GM21381 (cell line): ENCODE measurements around the gene IGFBP2.
"Not testable (repeated sequence)": the region's sequence is repeated elsewhere in the genome, so short reads cannot be mapped to it uniquely, and the experiment has no call there.

Experiments
- ATAC-seq: cut with Tn5 transposase; IDR thresholded peaks from one replicate; pipeline ENCODE4 v1.9.1; 2021; ENCODE audit warnings: mild to moderate bottlenecking, moderate library complexity; ENCODE audit not compliant: unreplicated experiment

IGFBP2 gene, protein sequence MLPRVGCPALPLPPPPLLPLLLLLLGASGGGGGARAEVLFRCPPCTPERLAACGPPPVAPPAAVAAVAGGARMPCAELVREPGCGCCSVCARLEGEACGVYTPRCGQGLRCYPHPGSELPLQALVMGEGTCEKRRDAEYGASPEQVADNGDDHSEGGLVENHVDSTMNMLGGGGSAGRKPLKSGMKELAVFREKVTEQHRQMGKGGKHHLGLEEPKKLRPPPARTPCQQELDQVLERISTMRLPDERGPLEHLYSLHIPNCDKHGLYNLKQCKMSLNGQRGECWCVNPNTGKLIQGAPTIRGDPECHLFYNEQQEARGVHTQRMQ

DNA sequence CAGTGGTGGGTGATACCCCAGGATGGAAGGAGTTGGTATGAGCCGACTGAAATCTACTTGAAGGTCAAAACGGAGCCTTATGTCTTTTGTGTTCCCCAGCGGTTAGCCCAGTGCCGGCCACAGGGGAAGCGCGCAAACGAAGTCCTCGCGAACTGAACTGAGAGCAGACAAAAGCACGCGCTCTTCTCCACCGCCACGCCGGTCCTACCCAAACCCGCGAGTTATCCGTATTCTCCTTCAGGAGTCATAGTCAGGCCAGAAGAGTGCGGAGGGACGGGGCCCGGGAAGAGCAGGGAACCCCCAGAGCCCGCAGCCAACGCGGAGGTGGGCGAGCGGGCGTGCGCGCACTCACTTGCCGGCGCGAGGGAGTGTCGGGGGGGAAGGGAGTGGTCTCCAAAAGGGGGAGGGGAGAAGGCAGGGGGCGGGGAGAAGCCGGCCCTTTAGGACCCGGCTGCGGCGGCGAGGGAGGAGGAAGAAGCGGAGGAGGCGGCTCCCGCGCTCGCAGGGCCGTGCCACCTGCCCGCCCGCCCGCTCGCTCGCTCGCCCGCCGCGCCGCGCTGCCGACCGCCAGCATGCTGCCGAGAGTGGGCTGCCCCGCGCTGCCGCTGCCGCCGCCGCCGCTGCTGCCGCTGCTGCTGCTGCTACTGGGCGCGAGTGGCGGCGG is at the start of gene IGFBP2:
Gene IGFBP2 (plus strand): TSS at position 469 of the 664 bp plus-strand sequence. CDS start 104 bp downstream, at position 573.
- ATAC-seq = no peak

DNA sequence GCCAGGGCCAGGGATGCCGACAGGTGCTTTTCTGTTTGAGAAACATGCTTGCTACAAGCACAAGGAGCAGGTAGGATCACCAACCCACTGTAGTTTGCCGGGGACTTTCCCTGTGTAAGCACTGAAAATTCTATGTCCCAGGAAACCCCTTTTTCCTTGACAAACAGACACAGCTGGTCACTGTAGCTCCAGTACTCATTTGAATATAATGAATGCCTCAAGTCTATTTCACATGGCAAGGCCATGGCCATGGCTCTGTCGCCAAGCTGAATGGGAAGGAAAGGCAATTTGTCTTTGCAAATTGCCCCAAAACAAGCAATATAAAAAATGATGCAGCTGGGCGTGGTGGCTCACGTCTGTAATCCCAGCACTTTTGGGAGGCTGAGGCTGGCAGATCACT is 49.6 kb upstream of the IGFBP2 start:
- ATAC-seq = no peak

DNA sequence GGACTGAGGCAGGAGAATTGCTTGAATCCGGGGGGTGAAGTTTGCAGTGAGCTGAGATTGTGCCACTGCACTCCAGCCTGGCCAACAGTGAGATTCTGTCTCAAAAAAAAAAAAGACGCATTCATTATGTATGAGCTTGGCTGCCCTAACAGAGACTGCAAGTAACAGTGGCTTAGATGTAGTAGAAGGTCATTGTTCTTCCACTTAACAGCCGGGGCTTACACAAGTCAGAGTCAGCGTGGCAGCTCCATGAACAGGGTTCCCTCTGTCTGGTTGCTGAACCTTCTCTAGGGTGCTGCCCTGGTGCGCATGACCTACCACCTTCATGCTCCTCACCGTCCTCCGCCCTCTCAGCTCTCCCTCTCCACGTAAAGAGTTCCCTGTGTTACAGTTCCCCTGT is 49.1 kb upstream of the IGFBP2 start:
- ATAC-seq = no peak

DNA sequence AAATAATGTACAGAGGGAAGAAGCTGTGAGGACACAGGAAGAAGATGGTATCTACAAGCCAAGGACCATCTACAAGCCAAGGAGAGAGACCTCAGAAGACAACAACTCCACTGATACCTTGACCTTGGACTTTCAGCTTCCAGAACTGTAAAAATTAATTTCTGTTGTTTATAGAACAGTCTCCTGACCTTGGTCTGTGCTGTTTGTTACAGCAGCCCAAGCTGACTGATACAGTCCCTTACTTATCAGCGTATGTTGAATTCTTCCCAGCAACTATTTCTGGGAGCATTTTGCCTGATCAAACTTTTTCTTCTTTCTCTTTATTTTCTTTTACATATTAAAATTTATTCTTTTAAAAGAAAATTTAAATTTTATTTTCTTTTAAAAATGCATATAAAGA is 47.8 kb upstream of the IGFBP2 start:
- ATAC-seq = no peak

DNA sequence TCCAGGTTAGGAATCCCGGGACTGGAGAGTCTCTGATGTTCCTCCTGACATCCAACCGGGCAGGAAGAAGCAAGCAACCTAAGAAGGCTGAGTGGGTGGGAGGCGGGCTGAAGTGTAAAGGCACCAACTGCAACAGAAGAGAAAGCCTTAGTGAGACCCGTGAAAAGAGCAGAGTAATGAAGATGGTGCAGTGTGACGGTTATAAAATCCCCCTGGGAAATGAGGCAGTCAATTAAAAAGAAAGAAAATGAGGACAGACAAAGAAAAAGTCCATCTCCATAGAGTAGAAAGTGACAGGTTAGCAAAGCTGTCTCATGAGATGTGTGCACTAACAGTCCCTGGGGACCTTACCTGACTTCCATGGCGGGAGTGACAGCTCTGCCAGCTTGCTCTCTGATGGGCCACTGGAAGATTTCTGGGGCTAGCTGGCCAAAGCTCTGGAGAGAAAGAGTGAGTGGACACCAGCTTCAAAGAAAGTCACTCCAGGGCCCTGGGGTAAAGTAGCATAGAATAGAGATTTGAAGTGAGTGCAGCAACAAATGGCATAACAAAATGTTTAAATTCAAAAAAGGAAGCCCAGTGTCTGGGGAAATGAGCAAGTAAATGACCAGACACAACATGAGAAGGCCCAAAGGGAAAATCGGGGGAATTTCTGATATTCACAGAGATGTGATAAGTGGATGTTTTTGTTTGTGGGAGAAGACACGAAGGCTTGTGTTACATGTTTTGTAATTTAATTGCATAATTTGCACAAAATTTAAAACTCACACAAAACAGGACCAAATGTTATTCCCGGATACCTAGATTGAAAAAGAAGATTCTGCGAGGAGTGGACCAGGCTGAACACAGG is 44.1 kb upstream of the IGFBP2 start:
- ATAC-seq = no peak

DNA sequence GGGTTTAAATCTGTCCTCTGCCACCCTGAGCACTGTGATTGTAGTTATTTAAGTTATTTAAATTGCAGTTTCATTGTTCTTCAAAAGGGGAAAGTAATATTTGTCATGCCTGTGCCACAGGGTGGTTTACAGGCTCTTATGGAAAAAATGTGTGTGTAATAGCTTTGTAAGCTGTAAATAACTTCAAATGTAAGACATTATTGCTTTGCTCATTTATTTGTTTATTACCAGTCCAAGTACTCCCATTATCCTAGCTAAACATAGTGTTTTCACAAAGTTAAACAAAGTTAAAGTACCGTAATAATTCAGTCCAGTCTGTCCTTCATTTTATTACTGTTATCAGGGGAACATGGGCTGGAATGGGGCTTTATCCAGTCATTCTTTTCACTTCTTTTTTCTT is 43.4 kb upstream of the IGFBP2 start:
- no peak for ATAC-seq

DNA sequence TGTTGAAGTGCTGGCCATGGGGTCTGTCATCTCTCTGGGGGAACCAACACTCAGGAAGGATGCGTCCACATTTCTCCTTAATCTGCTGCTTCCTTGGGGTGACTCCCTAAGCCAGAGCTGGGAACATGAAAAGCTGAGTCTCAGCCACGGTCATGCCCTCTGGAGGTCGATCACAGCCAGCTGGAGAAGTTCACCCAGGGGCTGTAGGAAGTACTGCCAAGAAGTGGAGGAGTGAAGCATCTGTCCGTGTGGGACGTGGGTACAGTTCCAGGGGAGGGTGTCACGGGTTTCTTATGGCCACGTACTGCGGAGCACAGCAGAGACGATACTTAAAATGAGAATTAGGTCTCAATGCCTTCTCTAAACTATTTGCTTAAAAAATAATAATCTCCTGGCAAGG is 42.4 kb upstream of the IGFBP2 start:
- ATAC-seq = no peak

DNA sequence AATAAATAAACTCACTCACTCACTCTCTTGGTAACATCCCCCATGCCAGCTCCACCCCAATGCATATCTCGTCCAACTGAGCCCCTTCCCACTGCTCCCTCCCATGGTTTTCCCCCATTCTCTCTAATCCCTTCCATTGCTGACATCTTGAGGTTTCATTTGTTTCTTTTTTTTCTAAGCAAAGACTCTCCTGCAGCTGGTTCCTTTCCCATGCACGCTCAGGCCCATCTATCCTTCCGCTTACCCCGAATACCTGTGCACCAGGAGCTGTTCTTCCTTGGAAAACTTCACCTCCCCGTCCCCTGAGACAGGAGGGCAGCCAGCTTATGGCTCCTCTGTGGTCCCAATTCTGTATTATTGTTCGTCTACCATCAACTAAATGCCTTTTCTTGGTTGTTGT is 41.7 kb upstream of the IGFBP2 start:
- no peak for ATAC-seq

DNA sequence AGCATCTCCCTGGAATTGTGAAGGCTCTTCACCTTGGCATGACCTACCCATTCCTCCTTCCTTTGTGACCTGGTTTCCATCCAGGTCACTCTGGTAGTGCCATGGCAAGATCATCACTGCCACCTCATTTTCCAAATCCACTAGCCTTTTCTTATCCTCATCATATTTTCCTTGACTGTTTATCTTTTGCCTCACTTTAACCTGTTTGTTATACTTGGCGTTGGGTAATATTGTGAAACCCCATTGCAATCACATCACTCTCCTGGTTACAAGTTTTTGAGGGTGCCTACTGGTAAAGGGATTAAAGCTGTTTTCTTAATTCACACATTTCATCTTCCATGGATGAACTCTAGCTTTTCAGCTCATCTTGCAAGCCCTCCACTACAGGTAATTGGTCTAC is 39.1 kb upstream of the IGFBP2 start:
- no peak for ATAC-seq

DNA sequence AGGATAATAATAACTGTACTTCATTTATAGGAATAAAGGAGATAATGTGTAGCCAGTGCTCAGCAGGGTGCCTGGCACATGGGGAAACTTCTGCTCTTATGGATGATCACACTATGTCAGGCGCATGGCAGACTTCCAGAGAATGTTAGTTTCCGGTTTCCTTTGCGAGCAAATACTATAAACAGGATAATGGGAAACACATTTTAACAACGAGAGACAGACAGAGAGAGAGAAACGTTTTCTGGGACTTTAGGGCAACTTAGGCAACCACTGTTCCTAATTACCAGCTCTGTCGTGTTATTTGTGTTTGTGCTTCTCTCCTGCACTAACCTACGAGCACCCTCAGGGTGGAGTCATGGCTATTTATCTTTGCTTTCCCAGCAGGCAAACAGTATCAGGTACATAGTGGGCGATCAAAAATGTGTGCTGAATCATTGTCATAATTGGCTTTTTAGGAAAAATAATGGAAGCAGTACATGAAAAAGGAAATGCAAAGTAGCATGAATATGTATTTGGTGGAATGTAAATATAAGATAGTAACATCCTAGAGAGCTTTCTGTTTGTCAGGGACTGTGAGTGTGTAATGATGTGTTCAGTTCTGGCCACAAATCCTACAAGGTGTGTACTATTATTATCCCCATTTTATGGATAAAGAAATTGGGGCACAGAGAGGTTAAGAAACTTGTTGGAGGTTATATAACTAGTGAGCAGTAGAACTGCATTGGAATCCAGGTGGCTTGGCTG is 36.8 kb upstream of the IGFBP2 start:
- no peak for ATAC-seq

DNA sequence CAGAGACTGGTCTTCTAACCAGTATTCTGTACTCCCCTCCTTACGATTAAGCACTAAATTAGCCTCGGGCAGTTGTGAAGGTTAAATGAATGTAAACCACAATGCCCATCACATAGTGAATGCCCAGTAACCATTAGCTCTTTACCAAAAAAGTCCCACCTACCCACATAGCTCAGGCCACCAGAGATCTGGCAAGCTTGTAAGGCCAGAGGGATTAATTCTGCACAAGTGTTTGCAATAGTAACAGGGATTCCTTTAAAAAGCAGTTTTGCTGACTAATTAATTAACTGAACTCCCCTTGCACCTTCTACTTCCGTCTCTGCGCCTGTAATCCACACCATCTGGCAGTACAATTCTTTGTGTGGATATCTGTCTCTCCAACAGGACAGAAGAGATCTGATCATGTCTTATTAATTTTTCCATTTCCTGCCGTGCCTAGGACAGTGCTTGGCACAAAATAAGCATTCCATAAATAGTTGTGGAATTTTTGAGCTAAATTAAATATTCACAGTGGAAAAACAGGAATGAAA is 36.2 kb upstream of the IGFBP2 start:
- ATAC-seq = no peak

DNA sequence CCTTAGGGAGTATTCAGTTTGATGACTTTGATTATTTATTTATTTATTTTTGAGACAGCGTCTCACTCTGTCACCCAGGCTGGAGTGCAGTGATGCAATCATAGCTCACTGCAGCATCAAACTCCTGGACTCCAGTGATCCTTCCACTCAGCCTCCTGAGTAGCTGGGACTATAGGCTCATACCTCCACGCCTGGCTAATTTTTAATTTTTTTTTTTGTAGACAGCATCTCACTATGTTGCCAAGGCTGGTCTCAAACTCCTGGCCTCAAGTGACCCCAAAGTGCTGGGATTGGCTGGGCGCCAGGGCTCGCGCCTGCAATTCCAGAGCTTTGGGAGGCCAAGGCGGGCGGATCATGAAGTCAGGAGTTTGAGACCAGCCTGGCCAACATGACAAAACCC is 35.4 kb upstream of the IGFBP2 start:
- ATAC-seq = not testable (repeated sequence)

DNA sequence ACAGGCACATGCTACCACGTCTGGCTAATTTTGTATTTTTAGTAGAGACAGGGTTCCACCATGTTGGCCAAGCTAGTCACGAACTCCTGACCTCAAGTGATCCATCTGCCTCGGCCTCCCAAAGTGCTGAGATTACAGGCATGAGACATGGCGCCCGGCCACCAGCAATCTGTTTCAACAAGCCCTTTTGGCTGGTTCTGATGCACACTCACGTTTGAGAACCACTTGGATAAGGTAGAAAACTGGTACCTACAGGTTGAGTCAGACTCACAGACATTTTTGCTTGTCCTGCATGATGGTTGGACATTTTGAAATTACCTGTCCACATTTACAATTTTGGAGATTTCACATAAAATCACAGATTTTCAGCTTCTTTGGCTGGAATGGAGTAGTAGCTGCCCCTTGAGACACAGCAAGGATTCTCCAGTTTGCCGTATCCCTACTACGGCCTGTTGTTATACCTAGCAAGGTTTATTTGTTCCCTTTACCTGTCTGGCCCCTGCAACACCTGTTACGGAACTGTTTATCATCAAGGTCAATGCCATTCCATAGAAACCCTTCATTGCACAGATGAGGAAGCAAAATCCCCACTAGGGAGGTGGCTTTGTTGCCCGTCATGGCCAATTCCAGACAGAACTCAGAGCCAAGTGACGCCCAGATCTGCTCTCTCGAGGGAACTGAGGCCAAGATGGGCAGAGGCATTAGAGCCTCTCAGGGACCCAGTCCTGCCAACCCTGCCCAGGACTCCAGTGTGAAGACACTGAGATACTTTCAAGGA is 31.4 kb upstream of the IGFBP2 start:
- ATAC-seq = no peak

DNA sequence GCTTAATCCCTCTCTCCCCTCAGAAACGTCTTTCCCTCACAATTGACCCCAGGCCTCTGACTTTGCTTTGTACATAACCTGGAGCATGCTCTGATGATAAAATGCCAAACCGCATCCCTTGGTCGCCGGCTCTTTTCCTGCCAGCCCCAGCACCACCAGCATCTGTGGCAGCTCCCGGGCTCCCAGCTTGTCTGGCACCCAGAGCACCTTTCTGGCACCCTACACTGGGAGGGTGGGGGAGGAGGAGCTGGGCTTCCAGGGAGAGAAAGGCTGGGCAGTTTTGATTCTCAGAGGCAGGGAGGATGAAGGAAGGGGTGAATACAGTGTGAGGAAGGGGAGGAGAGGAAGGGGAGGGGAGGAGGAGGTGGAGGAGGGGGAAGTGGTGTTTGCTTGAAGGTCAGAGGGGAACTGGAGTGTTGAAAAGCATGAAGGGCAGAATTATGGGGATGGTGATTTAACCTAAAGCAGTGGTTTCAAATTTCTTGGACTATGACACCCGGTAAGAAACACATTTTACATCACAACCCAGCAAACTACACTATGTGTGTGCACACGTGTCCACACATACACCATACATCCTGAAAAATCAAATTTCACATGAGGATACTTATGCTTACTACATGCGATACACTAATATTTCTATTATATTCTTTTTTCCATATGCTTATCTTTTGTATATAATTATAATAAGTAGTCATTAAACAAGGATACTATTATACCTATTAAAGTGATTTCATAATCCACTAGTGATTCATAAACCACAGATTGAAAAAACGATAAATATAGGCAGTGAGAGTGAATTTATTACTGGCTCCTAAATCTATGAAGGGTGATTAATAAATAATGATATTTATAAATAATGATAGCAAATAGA is 30.0 kb upstream of the IGFBP2 start:
- ATAC-seq = no peak

DNA sequence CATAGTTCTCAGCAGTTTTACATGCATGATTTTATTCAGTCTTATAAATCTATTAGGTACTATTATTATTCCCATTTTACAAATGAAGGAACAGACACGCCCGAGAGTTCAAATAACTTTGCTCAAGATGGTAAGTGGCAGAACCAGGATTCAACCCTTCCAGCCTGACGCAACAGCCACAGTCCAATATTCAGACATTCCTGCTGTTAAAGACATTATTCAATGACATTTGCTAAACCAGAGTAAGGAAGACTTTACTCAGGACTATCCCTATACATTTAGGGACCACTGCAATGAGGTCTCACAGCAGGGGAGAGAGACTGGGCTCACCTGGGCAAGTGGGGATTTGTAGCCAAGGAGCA is 29.4 kb upstream of the IGFBP2 start:
- no peak for ATAC-seq

DNA sequence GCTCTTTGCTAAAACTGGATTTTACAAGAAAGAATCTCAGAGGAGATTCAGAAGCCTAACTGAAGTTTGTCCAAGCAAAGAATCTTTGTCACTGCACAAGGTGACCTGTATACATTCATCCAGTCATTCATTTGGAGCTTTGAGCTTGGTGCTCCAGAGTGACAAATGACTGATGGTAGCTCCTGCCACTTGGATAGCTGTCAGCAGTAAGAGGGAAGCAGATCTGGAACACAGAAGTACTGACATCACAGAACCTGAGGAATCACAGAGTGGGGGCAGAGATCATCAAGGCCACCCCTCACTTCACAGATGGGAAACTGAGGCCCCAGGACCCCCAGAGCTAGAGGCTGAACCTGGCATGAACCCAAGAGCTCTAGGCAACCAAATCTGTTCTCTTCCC is 28.8 kb upstream of the IGFBP2 start:
- no peak for ATAC-seq

DNA sequence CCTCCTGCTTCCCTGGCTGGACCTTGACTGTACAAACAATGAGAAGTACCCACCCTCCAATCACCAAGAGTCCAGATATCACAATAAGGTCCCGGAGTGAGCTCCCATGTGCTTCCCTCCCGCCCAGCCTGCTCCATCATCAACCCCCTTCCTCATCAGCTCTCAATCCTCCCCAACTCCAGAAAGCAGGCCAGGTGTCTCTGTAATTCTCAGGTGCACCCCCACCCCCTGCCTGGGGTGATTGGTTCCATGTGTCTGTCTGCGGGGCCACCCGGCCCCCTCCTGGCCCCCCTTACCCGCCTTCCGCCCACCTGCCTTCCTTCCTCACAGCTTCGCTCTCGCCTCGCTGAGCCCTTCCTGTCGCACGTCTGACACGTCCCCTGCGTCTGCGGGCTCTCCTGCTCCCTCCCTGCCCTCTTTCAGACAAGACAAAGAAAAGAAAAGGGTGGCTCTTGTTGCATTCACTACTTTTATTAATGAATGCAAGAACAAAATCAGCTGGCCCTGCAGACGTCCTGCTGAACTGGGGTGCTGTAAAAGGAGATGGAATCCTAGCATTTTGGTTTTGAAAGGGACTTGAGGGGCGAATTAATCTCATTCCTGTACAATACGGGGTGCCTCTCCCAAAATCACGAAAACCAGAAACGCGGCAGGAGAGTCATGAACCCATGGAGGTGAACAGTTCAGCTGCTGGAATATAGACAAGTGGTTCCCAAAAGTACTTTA is 26.5 kb upstream of the IGFBP2 start:
- ATAC-seq = peak; percentile 93

DNA sequence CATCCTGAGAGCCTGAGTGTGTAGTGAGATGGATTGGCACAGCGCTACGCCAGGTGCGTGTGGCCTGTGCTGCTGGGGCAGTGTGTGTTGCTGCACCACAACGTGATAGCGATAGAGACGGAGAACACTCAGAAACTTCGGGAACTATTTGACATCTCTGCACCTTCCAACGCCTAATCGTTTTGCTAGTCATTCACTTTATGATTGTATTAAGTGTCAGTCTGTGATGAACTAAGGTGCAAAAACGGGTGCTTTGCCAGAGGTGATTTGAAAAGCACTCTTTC is 26.0 kb upstream of the IGFBP2 start:
- no peak for ATAC-seq

DNA sequence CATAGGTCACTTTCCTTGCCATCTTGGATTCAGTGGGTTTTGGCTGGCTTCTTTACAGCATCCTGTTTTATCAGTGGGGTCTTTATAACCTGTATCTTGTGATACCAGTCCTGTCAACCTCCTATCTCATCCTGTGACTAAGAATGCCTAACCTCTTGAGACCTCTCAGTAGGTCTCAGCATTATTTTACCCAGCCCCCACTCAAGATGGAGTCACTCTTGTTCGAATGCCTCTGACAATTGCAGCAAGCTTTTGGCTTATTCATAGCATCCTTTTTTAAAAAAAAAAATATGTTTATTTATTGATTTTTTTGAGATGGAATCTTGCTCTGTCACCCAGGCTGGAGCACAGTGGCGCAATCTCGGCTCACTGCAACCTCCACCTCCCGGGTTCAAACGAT is 24.7 kb upstream of the IGFBP2 start:
- no peak for ATAC-seq
